NB4 (cell line): Measurements from ENCODE around the gene KLHL25.

ENCODE experiments used
- DNase-seq: peaks from one replicate; pipeline ENCODE4 v3.0.0; 2010; ENCODE audit warnings: low read depth
- H3K4me3 ChIP-seq: one replicate; pipeline ENCODE4 v1.5.1; 2011; ENCODE audit warnings: mild to moderate bottlenecking, low read depth, low read length, moderate library complexity
- CTCF ChIP-seq: IDR thresholded peaks from one replicate; pipeline ENCODE4 v1.5.1; 2012; ENCODE audit warnings: low read depth, low read length
- MYC ChIP-seq: IDR thresholded peaks from 2 replicates; pipeline ENCODE4 v1.6.1; 2011; ENCODE audit warnings: low read depth, low read length
- POLR2A ChIP-seq: IDR thresholded peaks from 2 replicates; pipeline ENCODE4 v1.6.1; 2011; ENCODE audit warnings: mild to moderate bottlenecking; ENCODE audit not compliant: insufficient read length; ENCODE audit errors: extremely low read depth
- TF ChIP-seq, protein P1 (sequence below): IDR thresholded peaks from 2 replicates; pipeline ENCODE4 v1.6.1; 2011; ENCODE audit warnings: low read depth, low read length

The KLHL25 gene

DNA sequence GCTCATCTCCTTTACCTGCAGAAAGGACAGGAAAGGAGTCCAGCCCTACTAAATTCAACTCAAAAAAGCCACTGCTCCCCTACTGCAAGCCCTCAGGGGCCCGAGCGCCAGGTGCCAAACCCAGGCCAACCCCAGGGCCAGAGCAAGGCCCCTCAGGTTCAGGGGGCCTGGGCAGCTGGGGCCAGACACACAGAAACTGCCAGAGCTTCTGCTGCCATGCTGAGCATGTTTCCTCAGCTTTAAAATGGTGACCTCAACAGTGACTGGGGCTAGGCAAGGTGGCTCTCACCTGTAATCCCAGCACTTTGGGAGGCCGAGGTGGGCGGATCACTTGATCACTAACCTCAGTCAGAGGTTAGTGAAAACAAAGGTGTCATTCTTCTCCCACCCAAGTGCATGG, 38.8 kb downstream of the KLHL25 start:
- no peak for DNase-seq
- TF ChIP-seq POLR2A (no peak), MYC (no peak), CTCF (no peak)
- TF ChIP-seq, protein P1, sequence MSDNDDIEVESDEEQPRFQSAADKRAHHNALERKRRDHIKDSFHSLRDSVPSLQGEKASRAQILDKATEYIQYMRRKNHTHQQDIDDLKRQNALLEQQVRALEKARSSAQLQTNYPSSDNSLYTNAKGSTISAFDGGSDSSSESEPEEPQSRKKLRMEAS: no peak
- H3K4me3 ChIP-seq: no peak overlapping the region

GRCh38 chr15:85755471-85755870, 39.3 kb downstream of the KLHL25 start:
- DNase-seq: no peak
- TF ChIP-seq CTCF (no peak), MYC (no peak), POLR2A (no peak)
- TF ChIP-seq, protein P1: no peak
- no peak overlapping the region for H3K4me3 ChIP-seq

DNA sequence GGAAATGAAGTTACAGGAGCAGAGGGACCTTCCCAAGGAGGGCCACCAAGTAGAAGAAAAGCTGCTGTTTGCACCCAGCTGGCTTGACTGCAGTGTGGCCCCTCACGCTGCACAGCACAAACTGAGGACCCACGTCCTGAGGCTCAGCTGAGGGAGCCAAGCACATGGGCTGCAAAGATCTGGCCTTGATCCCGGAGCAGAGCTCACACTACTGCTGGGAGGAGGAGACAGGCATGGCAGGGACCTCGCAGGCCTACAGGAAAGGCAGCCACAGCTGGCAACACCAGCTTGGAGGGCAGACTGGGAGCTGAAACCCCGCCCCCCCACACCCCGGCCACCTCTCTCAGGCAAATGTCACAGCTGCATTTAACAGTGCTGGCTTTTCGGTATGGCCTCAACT, 39.7 kb downstream of the KLHL25 start:
- DNase-seq: no peak

DNA sequence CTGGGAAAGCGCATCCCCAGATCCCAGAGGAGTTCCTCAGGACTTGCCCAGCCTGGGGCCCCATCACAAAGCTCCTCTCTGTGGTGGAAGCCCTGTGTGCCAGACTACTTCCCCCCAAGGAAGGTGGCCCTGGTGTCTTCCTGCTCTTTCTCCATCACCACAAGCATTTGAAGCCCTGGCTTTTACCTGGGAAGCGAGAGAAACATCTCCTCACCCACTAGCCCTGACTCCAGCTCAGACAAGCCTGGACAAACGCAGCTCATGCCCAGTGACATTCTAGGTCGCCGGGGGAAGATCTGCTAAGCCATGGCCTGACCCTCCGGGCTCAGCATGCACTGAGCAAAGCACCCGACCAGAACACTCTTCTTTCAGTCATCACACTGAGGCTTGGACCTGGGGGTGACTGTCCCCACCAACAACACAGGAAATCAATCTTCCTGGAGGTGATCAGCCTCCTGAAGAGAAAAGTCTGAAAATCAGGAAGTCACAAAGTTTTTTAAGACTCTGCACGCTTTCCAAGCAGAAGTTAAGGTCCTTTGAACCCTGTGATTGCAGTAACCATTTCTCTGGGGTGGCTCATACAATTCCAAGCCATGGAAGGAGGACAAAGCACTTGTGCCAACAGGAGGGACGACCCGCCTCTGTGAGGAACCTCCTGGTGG, 40.8 kb downstream of the KLHL25 start:
- DNase-seq: peak; percentile 37
- no peak overlapping the region for H3K4me3 ChIP-seq
- TF ChIP-seq, protein P1: no peak
- TF ChIP-seq MYC (no peak), POLR2A (no peak), CTCF (no peak)

More for the DNA sequence above, 39.7 kb downstream of the KLHL25 start:
- H3K4me3 ChIP-seq: no peak overlapping the region
- TF ChIP-seq MYC: no peak

DNA sequence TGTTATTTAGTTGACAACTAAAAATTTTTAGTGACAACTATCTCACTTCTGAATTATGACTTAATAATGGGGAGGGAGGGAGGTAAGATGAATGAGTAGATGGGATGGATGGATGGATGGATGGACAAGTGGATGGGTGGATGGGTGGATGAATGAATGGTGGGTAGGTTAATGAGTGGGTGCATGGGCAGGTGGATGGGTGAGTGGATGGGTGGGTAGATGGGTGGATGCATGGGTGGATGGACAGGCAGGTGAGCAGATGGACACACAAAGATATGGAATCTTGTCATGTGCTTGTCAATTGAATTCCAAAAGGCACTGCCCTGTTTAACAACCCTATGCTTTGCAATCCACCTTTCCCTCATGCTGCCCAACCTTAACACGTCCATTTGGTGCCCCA, 41.5 kb downstream of the KLHL25 start:
- H3K4me3 ChIP-seq: no peak overlapping the region
- no peak for TF ChIP-seq CTCF
- TF ChIP-seq MYC: no peak
- TF ChIP-seq, protein P1: no peak
- no peak for TF ChIP-seq POLR2A
- DNase-seq: no peak

GRCh38 chr15:85752491-85752961, 42.2 kb downstream of the KLHL25 start:
- TF ChIP-seq CTCF (no peak), MYC (no peak), POLR2A (no peak)
- TF ChIP-seq, protein P1: no peak
- no peak for DNase-seq
- no peak overlapping the region for H3K4me3 ChIP-seq
